ENCODE measurements around the gene C14orf119. TPM values are rescaled to one million over a fixed set of nuclear protein-coding genes. Genes with fewer than 3 reads are reported as not detected.
A peak's percentile ranks its signal among the peaks of the same experiment; 100 is the strongest.

Gene C14orf119
- total and polyA plus RNA-seq, 9 of the 15 experiments (the other 6 are each of a cell fraction or from before 2014, with no cell fraction given) = 36.7 to 251 (median 51.8) TPM

GRCh38 chr14:23056145-23056955 lies 39.0 kb upstream of the C14orf119 start (continued):
- TF ChIP-seq SP2 (IDR thresholded peaks at IDR 0.05; ENCODE audit: extremely low read depth, low read depth, low read length, poor library complexity, severe bottlenecking) = no peak
- peak; percentile 53; the same call in 1 of the 2 replicates for TF ChIP-seq HLTF (IDR thresholded peaks at IDR 0.05)
- no peak for TF ChIP-seq ZNF41 (CRISPR knock-in tag; conservative IDR thresholded peaks at IDR 0.05)
- TF ChIP-seq ZNF436 (CRISPR knock-in tag; IDR thresholded peaks at IDR 0.05) = no peak
- TF ChIP-seq LARP7 (IDR thresholded peaks at IDR 0.05) = 0 out of 2 replicates have a peak, but pooled peaks have one; percentile 58
- TF ChIP-seq ZZZ3 (IDR thresholded peaks at IDR 0.05) = no peak
- TF ChIP-seq SRSF9 (IDR thresholded peaks at IDR 0.05; ENCODE audit: borderline replicate concordance, low read depth, low read length) = no peak
- TF ChIP-seq EP300 (IDR thresholded peaks at IDR 0.05; ENCODE audit: low read length) = no peak
- TF ChIP-seq SAP30 (IDR thresholded peaks at IDR 0.05; ENCODE audit: borderline replicate concordance, insufficient read depth, low read depth, low read length, poor library complexity, severe bottlenecking) = no peak
- no peak for TF ChIP-seq SREBF2 (CRISPR knock-in tag; IDR thresholded peaks at IDR 0.05)
- TF ChIP-seq MEF2D (tag; conservative IDR thresholded peaks at IDR 0.05; ENCODE audit: low read depth) = no peak
- no peak for TF ChIP-seq ATF4 (CRISPR knock-in tag; IDR thresholded peaks at IDR 0.05)
- no peak for TF ChIP-seq FOXK1 (CRISPR knock-in tag; IDR thresholded peaks at IDR 0.05; ENCODE audit: borderline replicate concordance)
- TF ChIP-seq POLR3G (IDR thresholded peaks at IDR 0.05; ENCODE audit: extremely low read depth, insufficient read length, insufficient replicate concordance) = no peak
- no peak for TF ChIP-seq BMI1 (IDR thresholded peaks at IDR 0.05; ENCODE audit: low read length)
- TF ChIP-seq GABPA (tag; conservative IDR thresholded peaks at IDR 0.05; ENCODE audit: low read depth) = no peak
- TF ChIP-seq PBX2 (CRISPR knock-in tag; IDR thresholded peaks at IDR 0.05; ENCODE audit: low read depth) = no peak
- peak; percentile 20; the same call in 1 of the 2 replicates for TF ChIP-seq PBX2 (tag; conservative IDR thresholded peaks at IDR 0.05; ENCODE audit: low read depth)
- no peak for TF ChIP-seq RBM25 (IDR thresholded peaks at IDR 0.05; ENCODE audit: low read depth, low read length, severe bottlenecking)
- TF ChIP-seq, protein P1, sequence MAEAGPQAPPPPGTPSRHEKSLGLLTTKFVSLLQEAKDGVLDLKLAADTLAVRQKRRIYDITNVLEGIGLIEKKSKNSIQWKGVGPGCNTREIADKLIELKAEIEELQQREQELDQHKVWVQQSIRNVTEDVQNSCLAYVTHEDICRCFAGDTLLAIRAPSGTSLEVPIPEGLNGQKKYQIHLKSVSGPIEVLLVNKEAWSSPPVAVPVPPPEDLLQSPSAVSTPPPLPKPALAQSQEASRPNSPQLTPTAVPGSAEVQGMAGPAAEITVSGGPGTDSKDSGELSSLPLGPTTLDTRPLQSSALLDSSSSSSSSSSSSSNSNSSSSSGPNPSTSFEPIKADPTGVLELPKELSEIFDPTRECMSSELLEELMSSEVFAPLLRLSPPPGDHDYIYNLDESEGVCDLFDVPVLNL (CRISPR knock-in tag; IDR thresholded peaks at IDR 0.05; ENCODE audit: low read depth) = no peak
- TF ChIP-seq FIP1L1 (IDR thresholded peaks at IDR 0.05; ENCODE audit: low read depth, low read length, poor library complexity, severe bottlenecking) = no peak
- TF ChIP-seq ZC3H8 (IDR thresholded peaks at IDR 0.05) = no peak

Data from K562 (cell line).